Hippocampal formation (tissue), 2 donors: Measurements from ENCODE around the gene CASD1.

Experiments used
- DNase-seq, 2 donors: peaks; one replicate each; lab custom pipeline; 2025; lab: John Stamatoyannopoulos, UW

The CASD1 gene

GRCh38 chr7:94512735-94513564, 3.3 kb downstream of the CASD1 start:
- DNase-seq = no peak

GRCh38 chr7:94513565-94513860, 3.9 kb downstream of the CASD1 start:
- DNase-seq = no peak

- DNase-seq = no peak
Measured at GRCh38 chr7:94514140-94514889, 4.7 kb downstream of the CASD1 start.

DNA sequence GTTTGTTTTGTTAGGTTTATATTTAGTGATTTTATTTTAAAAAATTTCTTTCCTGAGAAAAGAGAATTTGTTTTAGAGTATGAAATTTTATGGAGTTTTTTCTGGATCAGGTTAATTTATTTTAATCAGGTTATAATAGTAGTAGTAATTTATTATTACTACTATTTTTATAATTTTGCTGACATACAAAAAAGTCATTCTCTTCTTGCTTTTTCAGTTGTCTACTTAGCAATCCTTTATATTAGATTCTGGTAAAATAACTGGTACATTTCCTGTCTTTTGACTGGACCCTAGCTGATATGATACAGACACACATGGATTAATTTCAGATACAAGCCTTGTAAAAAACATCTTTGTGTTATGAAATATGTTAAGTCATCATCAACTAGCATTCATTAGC, 5.3 kb downstream of the CASD1 start:
- DNase-seq = no peak

DNA sequence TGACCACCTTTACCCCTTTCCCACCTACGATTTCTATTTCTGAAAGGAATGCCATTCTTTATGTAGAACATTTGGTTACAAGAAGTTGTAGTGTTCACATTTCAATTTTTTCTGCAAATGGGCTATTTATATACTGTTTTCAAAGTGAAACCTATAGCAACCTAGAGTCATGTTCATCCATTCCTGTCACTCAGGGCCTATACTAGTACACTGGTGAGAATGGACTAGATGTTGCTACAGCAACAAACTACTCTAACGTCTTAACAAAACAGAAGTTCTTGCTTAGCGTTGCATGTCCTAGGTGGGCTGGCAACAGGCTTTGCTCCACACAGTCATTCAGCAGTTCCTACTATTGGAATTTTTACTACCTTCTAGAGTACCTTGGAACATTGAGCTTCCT, 16.3 kb downstream of the CASD1 start:
- DNase-seq = no peak

GRCh38 chr7:94529516-94529915, 19.9 kb downstream of the CASD1 start:
- DNase-seq = no peak

GRCh38 chr7:94530109-94530508, 20.5 kb downstream of the CASD1 start:
- DNase-seq = no peak

DNA sequence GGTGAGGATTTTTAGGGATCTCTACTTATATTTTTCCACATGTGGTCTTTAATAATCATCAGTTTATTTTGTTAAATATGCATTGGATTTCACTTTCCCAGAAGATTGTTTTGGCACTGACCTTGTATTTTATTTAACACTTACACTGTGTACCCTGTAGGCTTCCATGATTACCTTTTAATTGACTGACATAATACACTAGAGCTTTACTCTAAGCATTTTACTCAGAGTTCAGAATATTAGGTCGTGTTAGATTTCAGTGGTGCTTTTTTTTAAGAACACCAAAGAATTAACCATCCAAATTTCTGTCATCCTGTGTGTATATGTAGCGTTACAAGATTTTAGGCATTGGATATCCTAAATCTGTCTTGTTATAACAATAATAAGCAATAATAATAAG, 23.1 kb downstream of the CASD1 start:
- DNase-seq = no peak

GRCh38 chr7:94540428-94540827, 30.8 kb downstream of the CASD1 start:
- DNase-seq = no peak

GRCh38 chr7:94547126-94547525, 37.5 kb downstream of the CASD1 start:
- DNase-seq = no peak

DNA sequence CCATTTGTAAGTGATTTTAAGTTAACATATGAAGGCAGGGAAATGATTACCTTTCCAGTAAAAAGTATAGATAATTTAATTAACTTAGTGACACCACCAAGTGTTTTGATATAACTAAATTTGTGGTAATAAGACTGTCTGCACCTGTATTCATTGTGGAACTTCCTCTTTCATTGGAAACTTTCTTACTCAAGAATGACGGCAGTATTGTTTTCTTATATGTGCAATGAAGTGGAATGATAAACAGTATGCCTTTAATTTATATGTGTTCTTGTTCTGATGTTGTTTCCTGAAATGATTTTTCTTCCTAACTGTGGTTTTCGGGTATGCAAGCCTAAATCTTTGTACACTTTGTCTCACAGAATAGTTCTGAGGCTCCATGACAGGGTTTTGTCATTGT, 46.4 kb downstream of the CASD1 start:
- DNase-seq = no peak

DNA sequence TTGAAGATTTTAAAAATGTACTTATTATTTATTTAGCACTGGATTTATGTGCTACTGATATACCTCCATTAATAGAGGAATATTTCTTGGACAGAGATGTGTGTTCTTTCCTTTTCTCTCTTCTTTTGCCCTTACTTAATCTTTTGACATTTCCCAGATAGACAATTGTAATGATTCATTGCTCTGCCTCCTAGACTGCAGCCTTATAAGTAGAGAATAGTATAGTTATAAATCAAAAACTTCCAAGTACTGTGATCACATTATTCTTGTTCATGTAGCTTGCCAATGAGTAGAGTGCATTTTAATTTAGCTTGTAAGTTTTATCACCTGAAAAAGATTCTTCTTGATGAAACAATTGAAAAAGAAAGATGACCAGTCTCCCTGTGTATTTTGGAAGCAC, 47.6 kb downstream of the CASD1 start:
- no peak for DNase-seq

DNA sequence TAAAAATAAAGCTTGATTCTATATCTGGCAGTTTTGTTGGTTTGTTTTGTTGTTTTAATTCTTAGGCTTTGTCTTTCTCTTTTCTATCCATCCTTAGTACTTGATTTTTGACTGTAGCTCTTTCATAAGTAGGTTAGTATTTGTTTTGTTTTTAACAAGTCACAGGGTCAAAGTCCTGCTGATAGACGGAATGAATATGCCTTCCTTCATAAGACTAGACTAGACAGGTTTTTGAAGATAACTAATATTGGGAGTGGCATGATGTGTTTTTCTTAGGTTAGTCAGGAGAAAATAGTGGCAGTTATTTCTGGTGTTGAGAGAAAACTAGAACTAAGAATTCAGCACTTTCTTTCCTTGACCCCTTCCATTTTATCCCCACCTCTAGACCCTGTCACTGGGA, 50.4 kb downstream of the CASD1 start:
- no peak for DNase-seq

DNA sequence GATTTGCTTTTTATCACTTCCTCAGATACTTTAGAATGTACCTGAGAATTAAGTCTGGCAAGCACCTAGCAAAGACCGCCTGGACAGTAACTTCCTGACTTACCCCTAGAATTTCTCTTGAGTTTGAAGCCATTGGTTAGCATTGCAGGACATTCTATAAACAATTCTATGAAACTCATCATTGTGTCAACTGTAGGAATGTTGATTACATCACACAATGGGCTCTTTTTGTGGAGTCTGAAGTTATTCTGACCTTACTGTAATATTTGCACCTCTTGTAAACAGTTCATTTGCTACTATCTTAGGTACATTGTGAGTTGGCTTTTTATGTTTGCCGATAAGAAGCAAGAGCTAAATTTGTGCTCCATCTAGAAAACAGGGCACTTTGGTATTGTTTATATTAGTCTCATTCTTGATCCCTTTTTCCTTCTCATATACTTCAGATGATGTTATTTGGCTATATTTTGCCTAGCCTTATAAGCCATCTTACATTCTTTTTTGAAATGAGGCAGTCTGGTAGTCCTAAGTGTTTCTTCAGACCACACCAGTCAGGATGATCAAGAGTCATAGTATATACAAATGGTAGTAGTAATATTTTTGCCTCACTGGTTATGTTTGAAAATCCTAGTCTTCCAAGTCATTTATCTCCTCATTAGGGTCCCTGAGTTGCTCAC, 52.4 kb downstream of the CASD1 start:
- no peak for DNase-seq

- no peak for DNase-seq
Measured at GRCh38 chr7:94562525-94562924, 52.9 kb downstream of the CASD1 start.

DNA sequence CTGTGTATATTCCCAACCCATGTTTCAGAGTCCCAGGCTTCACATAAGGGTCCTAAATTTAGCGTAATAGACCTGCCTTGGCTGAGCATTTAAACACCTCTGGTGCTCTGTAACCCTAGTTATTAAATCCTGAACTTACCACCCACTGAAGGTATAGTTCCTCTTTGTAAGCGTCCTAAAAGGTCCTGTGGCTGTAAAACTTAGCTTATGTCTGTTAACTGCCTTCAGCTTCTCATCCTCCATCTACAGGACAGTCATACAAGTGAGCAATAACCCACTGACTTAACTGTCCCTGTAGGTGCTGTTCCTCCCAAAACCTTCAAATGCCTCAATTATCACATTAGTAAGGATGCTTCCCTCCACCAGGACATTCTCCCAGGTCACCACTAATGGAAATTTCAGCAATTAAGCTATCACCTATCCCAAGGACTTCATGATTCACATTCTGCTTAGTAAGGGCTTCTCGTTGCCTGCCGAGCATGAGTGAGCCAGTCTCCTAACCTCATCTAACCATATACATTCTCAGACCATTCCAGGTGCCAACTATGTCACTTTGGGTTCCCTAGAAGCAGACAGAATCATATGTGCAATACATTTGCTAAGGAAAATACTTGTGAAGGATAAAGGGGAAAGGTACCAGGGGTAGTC, 55.8 kb downstream of the CASD1 start:
- no peak for DNase-seq

DNA sequence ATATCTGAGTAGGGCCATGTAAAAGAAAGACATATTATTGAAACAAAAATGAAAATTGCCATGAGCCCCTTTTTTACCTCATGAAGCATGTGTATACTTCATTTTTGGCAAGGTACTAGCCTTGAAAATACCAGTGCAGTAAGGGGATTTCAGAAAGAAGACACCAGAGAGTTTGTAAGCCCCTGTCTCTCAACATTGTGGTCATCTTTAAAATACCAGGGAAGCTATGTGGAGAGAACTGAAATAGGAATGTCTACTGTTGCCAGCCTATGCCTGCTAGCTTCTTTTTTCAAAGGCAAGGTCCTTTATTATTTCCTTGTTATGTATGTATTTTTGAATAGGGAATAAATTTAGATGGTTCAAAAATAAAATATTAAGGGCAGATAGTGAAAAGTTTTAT, 57.8 kb downstream of the CASD1 start:
- no peak for DNase-seq

- DNase-seq = no peak
Measured at GRCh38 chr7:94571816-94572215, 62.2 kb downstream of the CASD1 start.

GRCh38 chr7:94575646-94576045, 66.0 kb downstream of the CASD1 start:
- DNase-seq = no peak

DNA sequence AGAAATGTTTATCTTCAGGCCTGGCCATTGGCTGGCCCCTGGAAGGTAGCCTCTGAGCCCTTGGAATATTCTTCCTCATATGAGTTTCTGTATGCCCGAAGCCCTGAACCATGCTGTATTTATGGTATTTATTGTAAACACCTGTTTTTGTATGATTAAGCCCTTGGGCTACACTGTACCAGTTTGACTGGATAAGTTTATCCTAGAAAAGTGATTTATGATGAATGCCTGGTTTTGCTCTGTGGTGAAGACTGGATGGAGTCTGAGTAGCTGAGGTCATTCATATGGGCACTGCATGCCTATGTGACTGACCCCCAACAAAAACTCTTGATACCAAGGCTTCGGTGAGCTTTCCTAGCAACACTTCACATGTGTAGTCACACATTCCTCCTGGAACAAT, 66.7 kb downstream of the CASD1 start:
- DNase-seq = no peak

GRCh38 chr7:94577357-94577756, 67.7 kb downstream of the CASD1 start:
- no peak for DNase-seq

GRCh38 chr7:94578614-94579013, 69.0 kb downstream of the CASD1 start:
- no peak for DNase-seq

DNA sequence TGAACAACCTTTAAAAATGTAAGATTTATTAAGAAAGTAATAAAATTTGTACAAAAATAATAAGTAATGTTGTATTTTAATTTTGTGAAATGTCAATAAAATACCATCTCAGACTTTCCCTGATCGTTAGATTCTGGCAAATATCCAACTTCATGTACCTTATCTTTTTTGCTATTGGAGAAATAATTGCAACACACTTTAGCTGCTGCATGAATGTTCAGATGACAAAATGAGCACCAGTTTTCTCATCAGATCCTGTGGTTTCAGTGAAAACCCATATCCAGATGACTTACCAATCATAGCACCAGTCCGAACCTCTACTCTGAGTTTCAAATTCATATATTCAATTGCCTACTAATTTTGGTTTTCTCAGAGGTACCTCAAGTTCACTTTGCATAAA, 69.9 kb downstream of the CASD1 start:
- no peak for DNase-seq
